Ovary (tissue), 3 donors: ENCODE results near the gene SHLD1.

Source experiments
- CTCF ChIP-seq, 3 donors: fragments of 450-650 bp in 2 of 3; fragments of 200-600 bp in 1 of 3; IDR thresholded peaks; one replicate each; pipeline versions ENCODE4 v1.5.1 to v1.8.0; 2016 to 2022; ENCODE audit warnings: antibody characterized with exemption in 3 of 3, mild to moderate bottlenecking in 1 of 3
- POLR2A ChIP-seq: fragments of 450-650 bp; IDR thresholded peaks from one replicate; pipeline ENCODE4 v1.6.1; 2017; ENCODE audit warnings: antibody characterized with exemption, mild to moderate bottlenecking, moderate library complexity
- donor health status: DM: no; HTN: no; CAD: no.

GRCh38 chr20:5834436-5835005, 84.3 kb downstream of the SHLD1 start:
- no peak for TF ChIP-seq POLR2A
- TF ChIP-seq CTCF (IDR thresholded peaks at IDR 0.05), result no peak
